ENCODE measurements around the gene C10orf88. TPM values are rescaled to one million over a fixed set of nuclear protein-coding genes. Genes with fewer than 3 reads are reported as not detected.

Gene C10orf88
- total RNA-seq, 1 donor from 2014 or later, result 14.3 TPM

DNA sequence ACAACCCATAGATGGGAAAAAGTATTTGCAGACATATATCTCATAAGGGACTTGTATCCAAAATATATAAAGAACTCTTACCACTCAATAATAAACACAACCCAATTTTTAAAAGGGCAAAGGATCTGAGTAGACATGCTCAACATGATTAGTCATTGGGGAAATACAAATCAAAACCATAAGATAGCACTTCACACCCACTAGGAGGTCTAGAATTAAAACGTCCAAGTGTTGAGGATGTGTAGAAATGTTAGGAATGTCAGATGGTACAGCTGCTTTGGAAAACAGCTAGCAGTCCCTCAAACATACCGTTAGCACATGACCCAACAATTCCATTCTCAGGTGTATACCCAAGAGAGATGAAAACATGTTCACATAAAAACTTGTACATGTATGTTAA lies 34.5 kb upstream of the C10orf88 start:
- Histone ChIP-seq H3K4me2 (ENCODE audit: low read length) (no peak overlapping the region), H3K27me3 (ENCODE audit: insufficient read depth, low read length) (no peaks in the 10 kb centered on the region), H3K36me3 (ENCODE audit: insufficient read depth, low read length) (peaks cover 3% of the 10 kb centered on the region), H3K4me1 (ENCODE audit: insufficient read depth, low read length) (no peaks in the 10 kb centered on the region), H2AFZ (ENCODE audit: low read depth, low read length) (no peak overlapping the region), H4K20me1 (ENCODE audit: insufficient read depth, low read length) (no peaks in the 10 kb centered on the region), H3K9me3 (ENCODE audit: insufficient read depth, low read depth, low read length) (no peaks in the 10 kb centered on the region), H3K79me2 (ENCODE audit: insufficient read depth, low read length) (no peaks in the 10 kb centered on the region), H3K9ac (ENCODE audit: low read length) (no peak overlapping the region), H3K27ac (ENCODE audit: low read depth, low read length) (no peak overlapping the region), H3K4me3 (ENCODE audit: insufficient read depth, low read depth, low read length) (no peak overlapping the region)
- Mint-ChIP-seq H3K4me3 (ENCODE audit: unreplicated experiment) (no peak overlapping the region), H3K4me1 (ENCODE audit: low read depth, unreplicated experiment) (peaks cover 5% of the 10 kb centered on the region), H3K27ac (ENCODE audit: unreplicated experiment) (peak overlapping the region; percentile 47), H3K27me3 (ENCODE audit: low read depth, unreplicated experiment) (no peaks in the 10 kb centered on the region), H3K9me3 (ENCODE audit: unreplicated experiment) (no peaks in the 10 kb centered on the region), H3K36me3 (ENCODE audit: low read depth, unreplicated experiment) (peaks cover 2% of the 10 kb centered on the region)
- TF ChIP-seq EZH2 (IDR thresholded peaks at IDR 0.05; ENCODE audit: insufficient read depth, low read length), result no peak
- TF ChIP-seq, protein P1, sequence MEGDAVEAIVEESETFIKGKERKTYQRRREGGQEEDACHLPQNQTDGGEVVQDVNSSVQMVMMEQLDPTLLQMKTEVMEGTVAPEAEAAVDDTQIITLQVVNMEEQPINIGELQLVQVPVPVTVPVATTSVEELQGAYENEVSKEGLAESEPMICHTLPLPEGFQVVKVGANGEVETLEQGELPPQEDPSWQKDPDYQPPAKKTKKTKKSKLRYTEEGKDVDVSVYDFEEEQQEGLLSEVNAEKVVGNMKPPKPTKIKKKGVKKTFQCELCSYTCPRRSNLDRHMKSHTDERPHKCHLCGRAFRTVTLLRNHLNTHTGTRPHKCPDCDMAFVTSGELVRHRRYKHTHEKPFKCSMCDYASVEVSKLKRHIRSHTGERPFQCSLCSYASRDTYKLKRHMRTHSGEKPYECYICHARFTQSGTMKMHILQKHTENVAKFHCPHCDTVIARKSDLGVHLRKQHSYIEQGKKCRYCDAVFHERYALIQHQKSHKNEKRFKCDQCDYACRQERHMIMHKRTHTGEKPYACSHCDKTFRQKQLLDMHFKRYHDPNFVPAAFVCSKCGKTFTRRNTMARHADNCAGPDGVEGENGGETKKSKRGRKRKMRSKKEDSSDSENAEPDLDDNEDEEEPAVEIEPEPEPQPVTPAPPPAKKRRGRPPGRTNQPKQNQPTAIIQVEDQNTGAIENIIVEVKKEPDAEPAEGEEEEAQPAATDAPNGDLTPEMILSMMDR (IDR thresholded peaks at IDR 0.05; ENCODE audit: insufficient read depth, low read depth, low read length), result no peak
- DNase-seq (ENCODE audit: low read depth), result no peak
- no peak for FAIRE-seq

DNA sequence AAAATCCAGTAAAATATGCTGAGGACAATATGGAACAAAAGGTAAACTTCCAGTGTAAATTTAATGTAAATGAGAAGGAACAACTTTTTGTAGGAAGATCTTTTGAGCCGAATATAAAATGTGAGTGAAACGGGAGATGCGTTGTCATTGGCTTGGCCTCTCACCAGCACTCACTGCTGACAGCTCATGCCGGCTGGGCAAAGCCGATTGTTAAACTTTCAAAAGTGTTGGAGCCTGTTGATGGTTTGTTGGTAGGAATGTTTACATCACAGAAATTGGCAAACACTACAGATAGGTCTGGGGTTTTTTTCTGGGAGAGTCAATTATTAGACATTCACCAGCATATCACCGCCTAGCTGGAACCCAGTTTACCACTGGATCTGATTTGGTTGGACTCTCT lies 32.3 kb upstream of the C10orf88 start:
- peaks cover 5% of the 10 kb centered on the region for H3K4me1 Mint-ChIP-seq (ENCODE audit: low read depth, unreplicated experiment)
- Histone ChIP-seq H3K79me2 (ENCODE audit: insufficient read depth, low read length) (peaks cover 3% of the 10 kb centered on the region), H2AFZ (ENCODE audit: low read depth, low read length) (no peak overlapping the region), H3K4me1 (ENCODE audit: insufficient read depth, low read length) (no peaks in the 10 kb centered on the region), H3K27me3 (ENCODE audit: insufficient read depth, low read length) (no peaks in the 10 kb centered on the region), H3K9me3 (ENCODE audit: insufficient read depth, low read depth, low read length) (no peaks in the 10 kb centered on the region), H4K20me1 (ENCODE audit: insufficient read depth, low read length) (no peaks in the 10 kb centered on the region), H3K9ac (ENCODE audit: low read length) (no peak overlapping the region), H3K4me2 (ENCODE audit: low read length) (no peak overlapping the region), H3K4me3 (ENCODE audit: insufficient read depth, low read depth, low read length) (no peak overlapping the region), H3K36me3 (ENCODE audit: insufficient read depth, low read length) (no peaks in the 10 kb centered on the region), H3K27ac (ENCODE audit: low read depth, low read length) (no peak overlapping the region)
- TF ChIP-seq, protein P1 (IDR thresholded peaks at IDR 0.05; ENCODE audit: insufficient read depth, low read depth, low read length), result no peak
- no peak for TF ChIP-seq EZH2 (IDR thresholded peaks at IDR 0.05; ENCODE audit: insufficient read depth, low read length)
- no peaks in the 10 kb centered on the region for H3K27me3 Mint-ChIP-seq (ENCODE audit: low read depth, unreplicated experiment)
- no peak overlapping the region for H3K4me3 Mint-ChIP-seq (ENCODE audit: unreplicated experiment)
- H3K36me3 Mint-ChIP-seq (ENCODE audit: low read depth, unreplicated experiment), result peaks cover 2% of the 10 kb centered on the region
- no peak for FAIRE-seq
- no peak for DNase-seq (ENCODE audit: low read depth)
- no peaks in the 10 kb centered on the region for H3K9me3 Mint-ChIP-seq (ENCODE audit: unreplicated experiment)
- no peak overlapping the region for H3K27ac Mint-ChIP-seq (ENCODE audit: unreplicated experiment)

DNA sequence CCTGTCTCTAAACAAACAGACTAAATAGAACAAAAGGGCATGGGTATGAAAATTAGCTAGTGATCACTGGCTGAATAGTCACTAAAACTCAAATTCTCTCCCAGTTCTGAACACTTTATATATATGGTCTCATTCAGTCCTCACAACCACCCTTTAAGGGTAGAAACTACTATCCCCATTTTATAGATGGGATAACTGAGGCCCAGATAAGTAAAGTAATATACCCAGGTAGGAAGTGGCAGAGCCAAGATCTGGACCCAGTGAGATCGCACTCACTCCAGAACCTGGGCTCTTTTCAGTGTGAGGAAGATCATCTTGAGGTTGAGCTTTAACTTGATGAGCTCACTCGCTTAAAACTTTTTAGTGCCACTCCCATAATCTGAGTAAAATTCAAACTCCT lies 30.7 kb upstream of the C10orf88 start:
- Mint-ChIP-seq H3K4me3 (ENCODE audit: unreplicated experiment) (no peak overlapping the region), H3K36me3 (ENCODE audit: low read depth, unreplicated experiment) (peaks cover 2% of the 10 kb centered on the region), H3K27ac (ENCODE audit: unreplicated experiment) (no peak overlapping the region), H3K4me1 (ENCODE audit: low read depth, unreplicated experiment) (peaks cover 2% of the 10 kb centered on the region), H3K9me3 (ENCODE audit: unreplicated experiment) (no peaks in the 10 kb centered on the region), H3K27me3 (ENCODE audit: low read depth, unreplicated experiment) (no peaks in the 10 kb centered on the region)
- H3K4me1 ChIP-seq (ENCODE audit: insufficient read depth, low read length), result peaks cover 7% of the 10 kb centered on the region
- H3K4me3 ChIP-seq (ENCODE audit: insufficient read depth, low read depth, low read length), result no peak overlapping the region
- no peak overlapping the region for H3K4me2 ChIP-seq (ENCODE audit: low read length)
- H2AFZ ChIP-seq (ENCODE audit: low read depth, low read length), result no peak overlapping the region
- H4K20me1 ChIP-seq (ENCODE audit: insufficient read depth, low read length), result no peaks in the 10 kb centered on the region
- no peaks in the 10 kb centered on the region for H3K36me3 ChIP-seq (ENCODE audit: insufficient read depth, low read length)
- no peaks in the 10 kb centered on the region for H3K27me3 ChIP-seq (ENCODE audit: insufficient read depth, low read length)
- no peak overlapping the region for H3K27ac ChIP-seq (ENCODE audit: low read depth, low read length)
- peaks cover 3% of the 10 kb centered on the region for H3K79me2 ChIP-seq (ENCODE audit: insufficient read depth, low read length)
- no peak for TF ChIP-seq EZH2 (IDR thresholded peaks at IDR 0.05; ENCODE audit: insufficient read depth, low read length)
- TF ChIP-seq, protein P1 (IDR thresholded peaks at IDR 0.05; ENCODE audit: insufficient read depth, low read depth, low read length), result no peak
- H3K9me3 ChIP-seq (ENCODE audit: insufficient read depth, low read depth, low read length), result no peaks in the 10 kb centered on the region
- FAIRE-seq (no peak), DNase-seq (ENCODE audit: low read depth) (no peak)
- H3K9ac ChIP-seq (ENCODE audit: low read length), result no peak overlapping the region
